ENCODE measurements around the gene DDX20.

The DDX20 gene

GRCh38 chr1:111801071-111801850 lies 45.6 kb downstream of the DDX20 start:
- no peak for DNase-seq (ENCODE audit: low read depth, low spot score)
- in situ Hi-C loops (cut with HindIII; ENCODE audit: low sequenced_read_pairs), result no loop called here
- no peak for TF ChIP-seq CTCF (IDR thresholded peaks at IDR 0.05; ENCODE audit: low read depth, low read length)
- H3K4me3 ChIP-seq (ENCODE audit: low read depth, low read length), result no peak overlapping the region

GRCh38 chr1:111802110-111802509 lies 46.4 kb downstream of the DDX20 start:
- in situ Hi-C loops (cut with HindIII; ENCODE audit: low sequenced_read_pairs), result no loop called here
- no peak for TF ChIP-seq CTCF (IDR thresholded peaks at IDR 0.05; ENCODE audit: low read depth, low read length)
- no peak overlapping the region for H3K4me3 ChIP-seq (ENCODE audit: low read depth, low read length)
- DNase-seq (ENCODE audit: low read depth, low spot score), result no peak

- DNase-seq (ENCODE audit: low read depth, low spot score), result no peak
- in situ Hi-C loops (cut with HindIII; ENCODE audit: low sequenced_read_pairs), result no loop called here
- H3K4me3 ChIP-seq (ENCODE audit: low read depth, low read length), result no peak overlapping the region
- TF ChIP-seq CTCF (IDR thresholded peaks at IDR 0.05; ENCODE audit: low read depth, low read length), result no peak
These were observed 47.3 kb downstream of the DDX20 start for GRCh38 chr1:111802984-111803383.

- TF ChIP-seq CTCF (IDR thresholded peaks at IDR 0.05; ENCODE audit: low read depth, low read length), result no peak
- in situ Hi-C loops (cut with HindIII; ENCODE audit: low sequenced_read_pairs), result no loop called here
- DNase-seq (ENCODE audit: low read depth, low spot score), result no peak
- no peak overlapping the region for H3K4me3 ChIP-seq (ENCODE audit: low read depth, low read length)
These were observed 48.2 kb downstream of the DDX20 start for GRCh38 chr1:111803951-111804350.

GRCh38 chr1:111804776-111805175 lies 49.1 kb downstream of the DDX20 start:
- no peak for TF ChIP-seq CTCF (IDR thresholded peaks at IDR 0.05; ENCODE audit: low read depth, low read length)
- no peak overlapping the region for H3K4me3 ChIP-seq (ENCODE audit: low read depth, low read length)
- in situ Hi-C loops (cut with HindIII; ENCODE audit: low sequenced_read_pairs), result no loop called here
- no peak for DNase-seq (ENCODE audit: low read depth, low spot score)

- no peak overlapping the region for H3K4me3 ChIP-seq (ENCODE audit: low read depth, low read length)
- TF ChIP-seq CTCF (IDR thresholded peaks at IDR 0.05; ENCODE audit: low read depth, low read length), result no peak
- in situ Hi-C loops (cut with HindIII; ENCODE audit: low sequenced_read_pairs), result no loop called here
- DNase-seq (ENCODE audit: low read depth, low spot score), result no peak
These were observed 49.5 kb downstream of the DDX20 start for GRCh38 chr1:111805251-111805650.

Measured in astrocyte of the spinal cord (primary cell).